A549 (cell line): ENCODE results near the gene STARD13. TPM values are rescaled to one million over a fixed set of nuclear protein-coding genes. Genes with fewer than 3 reads are reported as not detected.
"Not testable (repeated sequence)": the region's sequence is repeated elsewhere in the genome, so short reads cannot be mapped to it uniquely, and the experiment has no call there.

Experiments used
- ATAC-seq, 2 experiments: fragments of 200-7000 bp in 1 of 2; fragments of >200 bp in 1 of 2; cut with Nextera tagmentation in 1 of 2; cut with Tn5 transposase in 1 of 2; 3 replicates each; pipeline versions ENCODE4 v1.8.0 to v1.9.1; 2018 to 2020; ENCODE audit warnings: mild to moderate bottlenecking in 1 of 2, moderate library complexity in 1 of 2
- CTCF ChIA-PET: fragments of 300-600 bp; sonication (Branson Sonifier 250); formaldehyde crosslinking; extraction: SDS; loops from one replicate; lab custom pipeline; 2021; ENCODE audit warnings: antibody characterized with exemption, inconsistent platforms; lab: Yijun Ruan, JAX
- POLR2A ChIA-PET: fragments of 350-600 bp; formaldehyde crosslinking; extraction: SDS; loops from one replicate; lab custom pipeline; 2021; ENCODE audit warnings: antibody characterized with exemption, inconsistent platforms; lab: Yijun Ruan, JAX
- DNase-seq, 2 experiments: peaks; one replicate each; pipeline versions ENCODE4 v3.0.0 to v3.0.0-alpha.2; 2011 to 2016; ENCODE audit warnings: low read depth in 1 of 2, low spot score in 1 of 2
- FAIRE-seq: peaks from 2 replicates; lab custom pipeline; 2011; peaks lifted over from hg19 to GRCh38; lab: Jason Lieb, UNC
- H3K27ac ChIP-seq, 2 experiments: fragments of >200 bp; sonication (Bioruptor Twin); formaldehyde crosslinking; 3 replicates each; pipeline ENCODE4 v1.5.1; 2016 to 2017
- H3K4me1 ChIP-seq: fragments of >200 bp; sonication (Bioruptor Twin); formaldehyde crosslinking; 3 replicates; pipeline ENCODE4 v1.6.1; 2016
- H3K4me2 ChIP-seq: fragments of >200 bp; sonication (Bioruptor Twin); formaldehyde crosslinking; 3 replicates; pipeline ENCODE4 v1.6.1; 2016
- H3K4me3 ChIP-seq: fragments of >200 bp; sonication (Bioruptor Twin); formaldehyde crosslinking; 3 replicates; pipeline ENCODE4 v1.5.1; 2016
- H3K9me3 ChIP-seq: fragments of >200 bp; sonication (Bioruptor Twin); formaldehyde crosslinking; 3 replicates; pipeline ENCODE4 v1.6.1; 2016
- CBX2 ChIP-seq: fragments of 200-600 bp; sonication (generic); IDR thresholded peaks from 2 replicates; pipeline ENCODE4 v1.6.1; 2016; ENCODE audit warnings: low read depth, mild to moderate bottlenecking, borderline replicate concordance
- CBX8 ChIP-seq: fragments of 200-600 bp; sonication (generic); IDR thresholded peaks from 2 replicates; pipeline ENCODE4 v1.6.1; 2016
- CHD4 ChIP-seq: fragments of 200-600 bp; sonication (generic); IDR thresholded peaks from 2 replicates; pipeline ENCODE4 v1.6.1; 2016; ENCODE audit warnings: antibody characterized with exemption, mild to moderate bottlenecking, borderline replicate concordance
- ELK1 ChIP-seq: fragments of 150-350 bp; IDR thresholded peaks from 2 replicates; pipeline ENCODE4 v1.6.1; 2014; ENCODE audit warnings: low read depth, mild to moderate bottlenecking, low read length
- EP300 ChIP-seq, 2 experiments: fragments of >200 bp; sonication (Bioruptor Twin); formaldehyde crosslinking; IDR thresholded peaks; 2 replicates in 1 of 2; 3 replicates in 1 of 2; pipeline ENCODE4 v1.6.1; 2016 to 2017
- FOXS1 ChIP-seq: fragments of 250-450 bp; sonication (Bioruptor Pico); IDR thresholded peaks from 2 replicates; pipeline ENCODE4 v1.5.0; 2020; ENCODE audit warnings: mild to moderate bottlenecking, moderate library complexity
- GATA3 ChIP-seq: IDR thresholded peaks from 2 replicates; pipeline ENCODE4 v1.6.1; 2012; ENCODE audit warnings: borderline replicate concordance
- HDAC2 ChIP-seq: fragments of 200-600 bp; sonication (generic); IDR thresholded peaks from 2 replicates; pipeline ENCODE4 v1.6.1; 2016
- KDM1A ChIP-seq: fragments of 200-600 bp; sonication (generic); IDR thresholded peaks from 2 replicates; pipeline ENCODE4 v1.6.1; 2016; ENCODE audit warnings: low read depth, mild to moderate bottlenecking
- KDM5A ChIP-seq: fragments of 200-600 bp; sonication (generic); IDR thresholded peaks from 2 replicates; pipeline ENCODE4 v1.6.1; 2016; ENCODE audit warnings: antibody characterized with exemption, mild to moderate bottlenecking
- MAZ ChIP-seq: fragments of 150-350 bp; IDR thresholded peaks from 2 replicates; pipeline ENCODE4 v1.6.1; 2014; ENCODE audit warnings: antibody characterized with exemption, low read depth, low read length, borderline replicate concordance
- MYC ChIP-seq: IDR thresholded peaks from 2 replicates; pipeline ENCODE4 v1.6.1; 2012; ENCODE audit warnings: mild to moderate bottlenecking, inconsistent platforms, low read length, improper control_type of control experiment, borderline replicate concordance
- NFE2L2 ChIP-seq: fragments of 150-350 bp; conservative IDR thresholded peaks from 2 replicates; pipeline ENCODE4 v1.6.1; 2014; ENCODE audit warnings: low read length
- NPAS2 ChIP-seq: fragments of 250-450 bp; sonication (Bioruptor Pico); IDR thresholded peaks from 2 replicates; pipeline ENCODE4 v1.8.0; 2022; ENCODE audit warnings: mild to moderate bottlenecking, moderate library complexity, borderline replicate concordance
- POLR2A ChIP-seq: IDR thresholded peaks from 2 replicates; pipeline ENCODE4 v1.6.1; 2012; ENCODE audit warnings: mild to moderate bottlenecking, low read length
- SMC3 ChIP-seq: fragments of >200 bp; sonication (Bioruptor Twin); formaldehyde crosslinking; IDR thresholded peaks from 3 replicates; pipeline ENCODE4 v1.6.1; 2018; ENCODE audit warnings: inconsistent platforms
- ZC3H11A ChIP-seq: fragments of 450-650 bp; IDR thresholded peaks from 2 replicates; pipeline ENCODE4 v1.6.1; 2014; ENCODE audit warnings: antibody characterized with exemption, mild to moderate bottlenecking
- WGBS: methylation state at CpG from one replicate; pipeline ENCODE4 v1.1.6; 2017; ENCODE audit errors: missing lambda C conversion rate; 5-methylcytosine and 5-hydroxymethylcytosine counted together
- polyA plus RNA-seq, 4 experiments: library from polyadenylated mRNA; depleted of rRNA in 3 of 4; stranded (reverse); fragments of >200 nt; fragmentation: RNase III in 1 of 4; extraction: RNeasy Plus Mini Kit Qiagen cat#74134 plus additional on column Dnase treatment in 1 of 4; gene quantifications; 2 replicates in 3 of 4; 3 replicates in 1 of 4; pipeline ENCODE4 v1.2.3, GENCODE V29; 2011 to 2017
- TF ChIP-seq, protein P1 (sequence below): fragments of 250-450 bp; sonication (Bioruptor Pico); IDR thresholded peaks from 2 replicates; pipeline ENCODE4 v1.5.0; 2020; ENCODE audit warnings: low read depth, mild to moderate bottlenecking, moderate library complexity
- TF ChIP-seq, protein P2 (sequence below): fragments of 450-650 bp; IDR thresholded peaks from 2 replicates; pipeline ENCODE4 v1.6.1; 2014; ENCODE audit warnings: antibody characterized with exemption

The STARD13 gene
- polyA plus RNA-seq, 2 of the 4 experiments (the other 2 are of a cell fraction), result 2.4 to 2.8 TPM

DNA sequence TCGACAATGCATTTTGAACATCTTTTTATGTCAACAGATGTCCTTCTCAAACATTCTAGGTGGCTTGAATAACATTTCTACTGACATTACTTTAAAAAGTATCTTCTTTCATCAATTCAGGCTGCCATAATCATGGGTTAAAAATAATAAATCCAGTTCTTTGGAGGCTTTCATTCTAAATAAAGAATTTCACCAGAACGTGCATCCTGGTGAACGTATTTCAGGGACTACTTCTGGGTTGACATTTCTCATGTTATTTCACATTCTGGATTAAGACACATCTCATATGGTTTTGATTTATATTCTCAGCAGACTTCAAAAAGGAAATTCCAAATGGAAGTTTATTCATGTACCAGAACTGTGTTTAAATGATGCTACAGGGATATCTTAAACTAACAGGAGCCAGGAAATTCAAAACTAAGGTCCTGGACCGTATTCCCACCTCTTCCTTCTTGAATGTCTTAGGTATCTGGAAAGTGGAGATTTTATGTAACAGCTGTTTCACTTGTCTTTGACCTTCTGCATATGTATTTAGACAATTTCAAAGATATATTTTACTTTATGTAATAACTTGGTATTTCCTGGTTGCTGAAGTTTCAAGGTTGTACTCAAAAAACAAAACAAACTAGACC lies 107.2 kb downstream of the STARD13 start:
- ChIA-PET POLR2A (no interaction called here), CTCF (no interaction called here)
- DNase-seq (no peak), FAIRE-seq (no peak), ATAC-seq (no peak)
- no peaks in the 10 kb centered on the region for H3K4me1 ChIP-seq
- no peaks in the 10 kb centered on the region for H3K9me3 ChIP-seq
- no peak overlapping the region for H3K27ac ChIP-seq
- 91% methylated on average over 4 of the region's 4 CpGs for WGBS
- no peak for TF ChIP-seq KDM5A
- no peak for TF ChIP-seq MYC
- no peak for TF ChIP-seq HDAC2
- TF ChIP-seq KDM1A, result no peak
- TF ChIP-seq MAZ, result no peak
- TF ChIP-seq, protein P1, sequence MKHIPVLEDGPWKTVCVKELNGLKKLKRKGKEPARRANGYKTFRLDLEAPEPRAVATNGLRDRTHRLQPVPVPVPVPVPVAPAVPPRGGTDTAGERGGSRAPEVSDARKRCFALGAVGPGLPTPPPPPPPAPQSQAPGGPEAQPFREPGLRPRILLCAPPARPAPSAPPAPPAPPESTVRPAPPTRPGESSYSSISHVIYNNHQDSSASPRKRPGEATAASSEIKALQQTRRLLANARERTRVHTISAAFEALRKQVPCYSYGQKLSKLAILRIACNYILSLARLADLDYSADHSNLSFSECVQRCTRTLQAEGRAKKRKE (CRISPR knock-in tag), result no peak
- TF ChIP-seq GATA3, result no peak
- H3K4me2 ChIP-seq, result no peak overlapping the region
- H3K4me3 ChIP-seq, result no peak overlapping the region

- H3K4me1 ChIP-seq, FAIRE-seq, DNase-seq, H3K4me3 ChIP-seq, H3K9me3 ChIP-seq, CTCF ChIA-PET, ATAC-seq, H3K4me2 ChIP-seq, H3K27ac ChIP-seq: not testable (repeated sequence)
- WGBS, result 84% methylated on average over 4 of the region's 4 CpGs
- POLR2A ChIA-PET, result interaction anchor here (0.5 kb wide), 1 partner anchor 662 kb away, joined by 4 read pairs; no protein-coding TSS in a partner anchor
Measured at GRCh38 chr13:33177340-33178208, 108.0 kb downstream of the STARD13 start.

GRCh38 chr13:33176526-33176925 lies 109.0 kb downstream of the STARD13 start:
- Histone ChIP-seq H3K4me1 (no peaks in the 10 kb centered on the region), H3K4me3 (no peak overlapping the region), H3K9me3 (no peaks in the 10 kb centered on the region), H3K4me2 (no peak overlapping the region), H3K27ac (no peak overlapping the region)
- FAIRE-seq (no peak), DNase-seq (no peak), ATAC-seq (no peak)
- 74% methylated on average over 1 of the region's 1 CpG for WGBS
- TF ChIP-seq EP300 (IDR thresholded peaks at IDR 0.05) (no peak), ZC3H11A (no peak), NPAS2 (CRISPR knock-in tag) (no peak), FOXS1 (CRISPR knock-in tag) (no peak), SMC3 (no peak), CHD4 (no peak), CBX2 (no peak), CBX8 (no peak), ELK1 (no peak), POLR2A (no peak), NFE2L2 (no peak)
- TF ChIP-seq, protein P2, sequence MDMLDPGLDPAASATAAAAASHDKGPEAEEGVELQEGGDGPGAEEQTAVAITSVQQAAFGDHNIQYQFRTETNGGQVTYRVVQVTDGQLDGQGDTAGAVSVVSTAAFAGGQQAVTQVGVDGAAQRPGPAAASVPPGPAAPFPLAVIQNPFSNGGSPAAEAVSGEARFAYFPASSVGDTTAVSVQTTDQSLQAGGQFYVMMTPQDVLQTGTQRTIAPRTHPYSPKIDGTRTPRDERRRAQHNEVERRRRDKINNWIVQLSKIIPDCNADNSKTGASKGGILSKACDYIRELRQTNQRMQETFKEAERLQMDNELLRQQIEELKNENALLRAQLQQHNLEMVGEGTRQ, result no peak
- ChIA-PET POLR2A (no interaction called here), CTCF (no interaction called here)
